ENCODE data around the gene PLOD1.
"Not testable (repeated sequence)": the region's sequence is repeated elsewhere in the genome, so short reads cannot be mapped to it uniquely, and the experiment has no call there.

Gene PLOD1

DNA sequence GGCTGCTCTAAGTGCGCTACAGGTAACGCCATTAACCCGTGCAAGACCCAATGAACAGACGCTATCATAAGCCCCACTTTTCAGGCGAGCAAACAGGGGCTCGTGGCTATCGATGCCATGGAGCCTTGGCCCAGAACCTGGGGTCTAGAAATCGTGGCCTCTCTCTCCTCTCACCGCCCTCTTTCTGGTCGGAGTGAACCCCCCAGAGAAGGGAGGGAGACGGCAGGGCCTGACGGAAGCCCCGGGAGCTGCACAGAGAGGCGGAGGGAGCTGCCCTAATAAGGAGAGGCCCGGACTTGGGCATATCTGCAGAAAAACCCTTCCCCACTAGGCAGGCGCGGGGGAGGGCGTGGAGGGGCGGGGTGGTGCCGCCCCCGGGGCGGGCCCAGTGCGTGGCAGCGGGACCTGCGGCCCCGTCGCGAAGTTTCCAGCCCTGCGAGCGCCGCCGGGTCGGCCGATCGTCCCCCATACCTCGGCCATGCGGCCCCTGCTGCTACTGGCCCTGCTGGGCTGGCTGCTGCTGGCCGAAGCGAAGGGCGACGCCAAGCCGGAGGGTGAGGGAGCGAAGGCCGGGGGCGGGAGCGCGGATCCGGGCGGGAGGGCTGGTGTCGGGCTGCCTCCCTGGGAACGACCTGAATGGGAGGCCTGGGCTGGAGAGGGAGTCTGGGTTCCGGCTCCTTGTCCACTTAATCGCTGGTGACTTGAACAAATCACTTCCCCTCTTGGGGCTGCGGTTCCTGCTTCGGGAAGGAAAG lies at the start of gene PLOD1:
Gene PLOD1 (plus strand): TSS at position 416 of the 755 bp plus-strand sequence. CDS start 63 bp downstream, at position 479.
- in situ Hi-C loops (cut with HindIII; ENCODE audit: low sequenced_read_pairs) = no loop called here

DNA sequence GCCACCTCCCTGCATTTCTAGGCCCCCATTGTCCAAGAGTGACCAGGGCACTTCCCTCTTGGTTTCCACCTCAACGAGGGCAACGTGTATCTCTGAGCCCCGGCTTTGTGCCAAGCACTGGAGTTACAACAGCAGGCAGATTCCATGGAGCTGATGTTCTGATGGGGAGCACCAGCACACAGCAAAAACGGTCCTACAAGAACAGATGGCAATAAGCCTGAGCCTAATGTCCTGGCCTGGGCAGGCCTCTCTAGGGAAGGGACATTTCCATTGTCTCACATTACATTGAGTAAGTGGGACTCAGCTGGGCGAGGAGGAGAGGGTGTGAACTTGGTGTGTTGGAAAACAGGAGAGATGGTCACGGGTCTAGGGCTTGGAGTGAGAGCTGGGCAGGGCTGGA lies 48.6 kb upstream of the PLOD1 start:
- in situ Hi-C loops (cut with HindIII; ENCODE audit: low sequenced_read_pairs) = loop anchor here (5.0 kb wide), 1 partner anchor 74 kb away; no protein-coding TSS in a partner anchor

- in situ Hi-C loops (cut with HindIII; ENCODE audit: low sequenced_read_pairs) = loop anchor here (5.0 kb wide), 1 partner anchor 75 kb away; no protein-coding TSS in a partner anchor
Measured at GRCh38 chr1:11886986-11887665, 47.4 kb upstream of the PLOD1 start.

DNA sequence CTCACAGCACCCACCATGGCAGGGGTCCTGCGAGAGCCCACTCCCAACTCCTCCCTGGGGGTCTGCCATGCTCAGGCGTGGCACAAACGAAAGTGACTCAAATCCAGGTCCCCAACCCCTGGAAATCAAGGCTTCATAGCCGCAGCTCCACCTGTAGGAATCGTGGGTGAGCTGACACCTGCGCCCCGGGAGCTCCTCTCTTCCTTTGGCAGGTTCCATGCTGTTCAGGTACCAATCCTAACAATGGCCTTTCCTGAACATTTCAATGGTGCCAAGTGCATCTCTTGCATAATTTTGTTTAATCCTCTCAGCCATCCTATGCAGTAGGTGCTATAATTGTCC lies 46.9 kb upstream of the PLOD1 start:
- in situ Hi-C loops (cut with HindIII; ENCODE audit: low sequenced_read_pairs) = loop anchor here (5.0 kb wide), 1 partner anchor 75 kb away; no protein-coding TSS in a partner anchor

GRCh38 chr1:11888206-11888876 lies 46.2 kb upstream of the PLOD1 start:
- in situ Hi-C loops (cut with HindIII; ENCODE audit: low sequenced_read_pairs) = loop anchor here (5.0 kb wide), 1 partner anchor 76 kb away; no protein-coding TSS in a partner anchor

DNA sequence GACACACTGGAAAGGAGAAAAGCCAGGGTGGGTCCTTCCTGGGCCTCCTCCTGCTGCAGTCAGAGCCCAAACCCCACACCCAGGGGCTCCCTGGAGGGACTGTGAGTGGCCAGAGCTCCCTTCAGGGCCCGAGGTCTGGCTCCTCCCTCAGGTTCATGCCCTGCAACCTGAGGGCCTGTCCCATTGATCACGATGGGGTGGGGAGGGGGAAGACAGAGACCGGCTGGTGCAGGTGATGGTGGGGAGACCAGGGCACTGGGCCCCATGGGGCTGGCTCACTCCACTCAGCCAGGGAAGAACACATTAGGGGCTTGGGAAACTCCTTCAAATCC lies 45.7 kb upstream of the PLOD1 start:
- in situ Hi-C loops (cut with HindIII; ENCODE audit: low sequenced_read_pairs) = loop anchor here (5.0 kb wide), 1 partner anchor 77 kb away; no protein-coding TSS in a partner anchor

DNA sequence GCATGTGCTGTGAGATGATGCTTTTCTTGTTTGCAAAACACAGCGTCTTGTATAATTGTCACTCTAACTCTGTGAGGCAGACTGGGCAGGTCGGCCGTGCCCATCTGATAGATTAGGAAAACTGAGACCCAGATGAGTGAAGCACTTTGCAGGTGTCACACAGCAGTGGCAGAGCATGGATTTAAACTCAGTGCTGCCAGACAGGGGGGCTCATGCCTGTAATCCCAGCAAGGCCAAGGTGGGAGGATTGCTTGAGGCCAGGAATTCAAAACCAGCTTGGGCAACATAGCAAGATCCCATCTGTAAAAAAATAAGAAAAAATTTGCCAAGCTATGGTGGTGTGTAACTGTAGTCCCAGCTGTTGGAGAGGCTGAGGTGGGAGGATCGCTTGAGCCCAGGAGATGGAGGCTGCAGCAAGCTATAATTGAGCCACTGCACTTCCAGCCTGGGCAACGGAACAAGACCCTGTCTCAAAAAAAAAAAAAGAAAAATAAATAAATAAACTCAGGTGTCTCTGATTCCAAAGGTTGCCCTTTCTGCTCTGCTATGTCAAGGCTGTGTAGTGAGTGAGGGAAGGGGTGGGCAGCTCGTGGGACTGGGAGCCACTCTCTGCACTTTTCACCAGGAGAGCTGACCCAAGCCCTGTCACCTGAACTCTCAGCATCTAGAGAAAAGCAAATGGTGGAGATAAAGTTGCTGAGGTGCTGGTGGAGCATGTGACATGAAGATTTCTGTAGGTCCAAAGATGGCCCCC lies 42.9 kb upstream of the PLOD1 start:
- in situ Hi-C loops (cut with HindIII; ENCODE audit: low sequenced_read_pairs) = no loop called here

- in situ Hi-C loops (cut with HindIII; ENCODE audit: low sequenced_read_pairs) = no loop called here
Measured at GRCh38 chr1:11893907-11894251, 40.6 kb upstream of the PLOD1 start.

DNA sequence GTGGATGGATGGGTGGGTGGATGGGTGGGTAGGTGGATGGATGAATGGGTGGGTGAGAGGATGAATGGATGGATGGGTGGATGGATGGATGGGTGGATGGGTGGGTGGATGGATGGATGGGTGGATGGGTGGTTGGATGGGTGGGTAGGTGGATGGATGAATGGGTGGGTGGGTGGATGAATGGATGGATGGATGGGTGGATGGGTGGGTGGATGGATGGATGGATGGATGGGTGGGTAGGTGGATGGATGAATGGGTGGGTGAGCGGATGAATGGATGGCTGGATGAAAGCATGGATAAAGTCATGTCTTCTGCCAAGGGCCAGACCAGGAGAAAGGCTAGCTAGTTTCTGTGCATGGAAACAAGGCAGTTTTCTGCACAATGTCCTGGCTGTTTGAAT lies 40.0 kb upstream of the PLOD1 start:
- in situ Hi-C loops (cut with HindIII; ENCODE audit: low sequenced_read_pairs) = not testable (repeated sequence)

- in situ Hi-C loops (cut with HindIII; ENCODE audit: low sequenced_read_pairs) = no loop called here
Measured at GRCh38 chr1:11898086-11898785, 36.3 kb upstream of the PLOD1 start.

DNA sequence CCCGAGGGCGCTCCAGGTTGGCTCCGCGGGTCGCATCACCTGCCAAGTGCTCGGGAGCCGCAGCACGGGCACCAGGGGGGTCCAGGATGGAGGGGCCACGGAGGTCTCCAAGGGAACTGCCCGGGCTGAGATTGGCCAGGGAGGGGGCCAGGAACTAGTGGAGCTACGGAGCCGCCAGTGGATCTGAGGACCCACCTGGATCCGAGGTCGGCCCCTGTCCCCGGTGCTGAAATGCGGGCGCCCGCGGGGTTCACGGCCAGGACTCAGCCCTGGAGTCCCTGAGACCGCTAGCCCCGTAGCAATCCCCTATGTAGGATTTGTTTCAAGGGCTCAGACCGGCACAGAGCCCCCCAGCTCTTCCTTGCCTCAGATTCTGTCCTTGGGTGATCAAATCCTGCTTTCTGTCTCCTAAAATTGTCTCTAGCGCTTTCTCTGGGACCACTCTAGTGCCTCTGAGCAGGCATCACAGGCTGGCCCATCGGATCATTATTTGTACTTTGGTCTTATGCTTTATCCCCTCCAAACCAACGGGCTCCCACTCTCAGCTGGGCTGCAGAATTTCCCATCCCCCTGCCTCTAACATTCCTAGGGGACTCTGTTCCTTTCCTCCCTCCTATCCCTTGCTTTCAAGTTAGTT lies 35.6 kb upstream of the PLOD1 start:
- in situ Hi-C loops (cut with HindIII; ENCODE audit: low sequenced_read_pairs) = no loop called here

- in situ Hi-C loops (cut with HindIII; ENCODE audit: low sequenced_read_pairs) = not testable (repeated sequence)
Measured at GRCh38 chr1:11901446-11901845, 33.1 kb upstream of the PLOD1 start.

DNA sequence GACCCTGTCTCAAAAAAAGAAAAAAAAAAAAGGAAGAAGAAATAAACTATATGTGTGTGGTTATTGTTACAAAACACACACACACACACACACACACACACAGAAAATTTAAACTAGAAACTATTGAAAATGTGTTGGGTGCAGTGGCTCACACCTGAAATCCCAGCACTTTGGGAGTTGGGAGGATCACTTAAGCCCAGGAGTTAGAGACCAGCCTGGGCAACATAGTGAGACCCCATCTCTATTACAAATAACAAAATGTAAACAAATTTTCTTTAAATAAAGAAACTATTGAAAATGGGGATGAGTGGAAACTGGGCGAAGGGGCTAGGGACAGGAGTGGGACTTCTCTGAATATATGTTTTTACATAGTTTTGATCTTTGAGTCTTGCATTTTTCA lies 31.3 kb upstream of the PLOD1 start:
- in situ Hi-C loops (cut with HindIII; ENCODE audit: low sequenced_read_pairs) = no loop called here

DNA sequence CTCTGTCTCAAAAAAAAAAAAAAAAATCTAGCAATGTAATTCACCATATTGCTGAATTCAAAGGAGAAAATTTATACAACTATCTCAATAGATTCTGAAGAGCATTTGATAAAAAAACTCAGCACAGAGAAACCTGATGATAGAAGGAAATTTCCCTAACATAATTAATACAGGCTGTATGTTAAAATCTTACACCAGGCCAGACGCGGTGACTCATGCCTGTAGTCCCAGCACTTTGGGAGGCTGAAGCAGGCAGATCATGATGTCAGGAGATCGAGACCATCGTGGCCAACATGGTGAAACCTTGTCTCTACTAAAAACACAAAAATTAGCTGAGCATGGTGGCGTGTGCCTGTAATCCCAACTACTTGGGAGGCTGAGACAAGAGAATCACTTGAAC lies 30.4 kb upstream of the PLOD1 start:
- in situ Hi-C loops (cut with HindIII; ENCODE audit: low sequenced_read_pairs) = not testable (repeated sequence)

DNA sequence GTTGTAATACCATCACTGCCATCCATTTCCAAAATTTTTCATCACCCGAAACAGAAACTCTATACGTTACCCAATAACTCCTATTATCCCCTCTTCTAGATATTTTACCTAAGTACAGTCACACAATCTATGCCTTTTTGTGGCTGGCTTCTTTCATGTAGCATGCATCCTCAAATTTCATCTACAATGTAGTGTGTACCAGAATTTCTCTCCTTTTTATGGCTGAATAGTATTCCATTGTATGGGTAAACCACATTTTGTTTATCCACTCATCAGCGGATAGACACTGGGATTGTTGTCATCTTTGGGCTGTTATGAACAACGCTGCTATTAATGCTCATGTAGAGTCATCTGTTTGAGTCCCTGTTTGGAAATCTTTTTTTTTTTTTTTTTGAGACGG lies 29.5 kb upstream of the PLOD1 start:
- in situ Hi-C loops (cut with HindIII; ENCODE audit: low sequenced_read_pairs) = no loop called here

- in situ Hi-C loops (cut with HindIII; ENCODE audit: low sequenced_read_pairs) = no loop called here
Measured at GRCh38 chr1:11906870-11907269, 27.6 kb upstream of the PLOD1 start.

DNA sequence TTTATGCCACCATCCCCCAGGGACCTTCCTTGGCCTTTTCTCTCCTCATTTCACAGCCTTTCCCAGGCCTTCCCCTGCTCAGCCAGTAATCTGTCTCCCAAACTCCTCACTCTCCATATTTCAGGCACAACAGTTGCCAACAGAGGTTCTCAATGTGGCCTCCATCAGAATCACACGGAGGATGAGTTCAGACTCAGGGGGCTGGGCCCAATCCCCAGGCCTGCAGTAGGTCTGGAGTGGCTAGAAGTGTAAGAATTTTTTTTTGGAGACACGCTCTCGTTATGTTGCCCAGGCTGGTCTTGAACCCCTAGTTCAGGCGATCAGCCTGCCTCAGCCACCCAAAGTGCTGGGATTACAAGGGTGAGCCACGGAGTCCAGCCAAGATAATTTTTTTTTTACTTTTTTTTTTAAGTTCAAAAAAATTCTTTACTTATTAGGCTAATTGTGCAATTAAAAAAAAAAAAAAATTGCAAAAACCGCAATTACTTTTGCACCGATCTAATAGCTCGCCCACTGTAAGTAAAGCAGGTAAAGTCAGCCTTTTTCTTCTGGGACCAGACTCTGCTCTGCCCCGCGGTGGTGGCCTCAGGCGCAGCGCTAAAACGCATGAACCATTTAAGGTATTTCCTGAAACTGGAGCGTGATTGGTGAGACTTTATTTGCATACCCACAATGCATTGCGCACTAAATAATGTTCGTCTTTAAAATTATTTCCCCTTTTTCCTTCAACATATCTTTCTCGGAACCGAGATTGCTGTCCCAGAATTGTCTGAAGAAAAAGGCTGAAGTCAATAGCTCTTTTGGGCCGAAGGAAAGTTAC lies 27.0 kb upstream of the PLOD1 start:
- in situ Hi-C loops (cut with HindIII; ENCODE audit: low sequenced_read_pairs) = no loop called here

GRCh38 chr1:11908095-11908675 lies 26.3 kb upstream of the PLOD1 start:
- in situ Hi-C loops (cut with HindIII; ENCODE audit: low sequenced_read_pairs) = no loop called here

DNA sequence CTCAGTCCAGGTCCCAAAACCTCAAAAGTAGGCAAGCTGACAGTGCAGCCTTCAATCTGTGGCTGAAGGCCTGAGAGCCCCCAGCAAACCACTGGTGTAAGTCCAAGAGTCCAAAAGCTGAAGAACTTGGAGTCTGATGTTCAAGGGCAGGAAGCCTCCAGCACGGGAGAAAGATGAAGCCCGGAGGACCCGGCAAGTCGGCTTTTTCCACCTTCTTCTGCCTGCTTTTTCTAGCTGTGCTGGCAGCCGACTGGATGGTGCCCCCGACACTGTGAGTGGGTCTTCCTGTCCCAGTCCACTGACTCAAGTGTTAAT lies 23.6 kb upstream of the PLOD1 start:
- in situ Hi-C loops (cut with HindIII; ENCODE audit: low sequenced_read_pairs) = not testable (repeated sequence)

Data from endothelial cell of hepatic sinusoid (primary cell).